Measurements from ENCODE around the gene LGALS7.

The LGALS7 gene

DNA sequence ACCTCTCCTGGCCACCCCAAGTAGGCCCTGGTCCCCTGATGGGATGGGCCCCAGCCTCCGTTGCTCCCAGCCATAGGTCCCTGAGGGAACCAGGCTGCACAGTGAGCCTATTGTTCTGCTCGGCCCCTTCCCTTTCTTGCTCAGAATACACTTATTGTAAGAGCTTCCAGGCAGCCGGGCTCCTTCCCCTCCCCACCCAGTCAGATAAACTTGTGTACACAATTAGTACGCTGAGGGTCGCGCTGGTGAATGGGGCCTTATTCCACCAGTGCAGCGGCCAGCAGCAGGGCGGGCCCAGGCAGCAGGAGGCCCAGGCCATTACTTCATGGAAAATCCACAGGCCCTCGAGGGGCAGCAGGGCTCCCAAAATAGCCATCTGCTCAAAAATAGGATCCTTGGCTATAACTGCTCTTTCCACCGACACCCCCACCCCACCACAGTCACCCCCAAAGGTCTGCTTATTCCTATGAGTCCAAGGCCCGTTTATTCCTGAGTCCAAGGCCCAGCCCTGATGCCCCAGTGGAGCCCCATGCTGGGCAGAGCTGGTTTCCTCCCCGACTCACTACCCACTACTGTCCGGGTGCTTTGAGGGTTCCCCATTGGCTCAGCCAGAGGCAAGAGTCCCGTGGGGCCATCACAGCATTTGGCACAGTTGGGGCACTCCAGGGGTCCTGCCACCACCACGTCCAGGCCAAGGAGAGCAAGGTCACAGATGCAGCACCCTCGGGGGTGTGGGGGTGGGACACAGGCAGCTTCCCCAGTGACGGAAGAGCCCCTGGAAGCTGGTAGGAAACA lies 51.1 kb downstream of the LGALS7 start:
- no peaks in the 10 kb centered on the region for H3K36me3 Mint-ChIP-seq

DNA sequence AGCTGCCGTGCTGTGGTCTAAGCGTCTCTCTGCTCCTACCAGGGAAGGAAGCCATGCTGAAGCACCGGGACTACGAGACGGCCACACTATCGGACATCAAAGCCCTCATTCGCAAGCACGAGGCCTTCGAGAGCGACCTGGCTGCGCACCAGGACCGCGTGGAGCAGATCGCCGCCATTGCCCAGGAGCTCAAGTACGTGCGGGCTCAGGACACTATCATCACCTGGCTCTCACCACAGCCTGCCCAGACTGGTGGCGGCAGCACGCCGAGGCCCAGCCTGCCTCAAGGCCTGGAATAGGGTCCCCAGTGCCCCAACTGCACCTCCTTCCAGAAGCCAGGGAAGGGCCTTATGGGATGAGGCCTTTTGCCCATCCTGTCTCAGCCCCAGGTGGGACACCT lies 51.8 kb downstream of the LGALS7 start:
- H3K27ac Mint-ChIP-seq = no peak overlapping the region
- peaks cover 1% of the 10 kb centered on the region for H3K36me3 Mint-ChIP-seq
- no peaks in the 10 kb centered on the region for H3K4me1 Mint-ChIP-seq
- no peaks in the 10 kb centered on the region for H3K27me3 Mint-ChIP-seq
- no peaks in the 10 kb centered on the region for H3K9me3 Mint-ChIP-seq
- H3K4me3 Mint-ChIP-seq = no peak overlapping the region

More for the DNA sequence above, 51.1 kb downstream of the LGALS7 start:
- H3K4me3 Mint-ChIP-seq = no peak overlapping the region
- H3K27me3 Mint-ChIP-seq = no peaks in the 10 kb centered on the region
- no peaks in the 10 kb centered on the region for H3K9me3 Mint-ChIP-seq
- no peaks in the 10 kb centered on the region for H3K4me1 Mint-ChIP-seq
- no peak overlapping the region for H3K27ac Mint-ChIP-seq
